GM12878 (cell line): ENCODE results near the gene LAYN. TPM values are rescaled to one million over a fixed set of nuclear protein-coding genes. Genes with fewer than 3 reads are reported as not detected.

Experiments
- ATAC-seq: fragments of 200-7000 bp; cut with Tn5 transposase; 3 replicates; pipeline ENCODE4 v1.9.1; 2020; ENCODE audit warnings: mild to moderate bottlenecking, moderate library complexity
- BruUV-seq: library from RNA; stranded (reverse); fragments of 400-500 nt; replicated peaks from 2 replicates; lab custom pipeline; 2021; lab: Mats Ljungman, UMichigan
- CTCF ChIA-PET: fragments of 300-600 bp; sonication (Branson Sonifier 250); formaldehyde crosslinking; extraction: SDS; loops from one replicate; lab custom pipeline; 2021; ENCODE audit warnings: inconsistent platforms; lab: Yijun Ruan, JAX
- POLR2A ChIA-PET: fragments of 350-600 bp; formaldehyde crosslinking; extraction: SDS; loops from one replicate; lab custom pipeline; 2021; ENCODE audit warnings: inconsistent platforms; lab: Charles Lee
- RAD21 ChIA-PET: fragments of 300-600 bp; sonication (Branson Sonifier 250); formaldehyde crosslinking; loops from one replicate; lab custom pipeline; 2023; ENCODE audit warnings: antibody characterized with exemption; ENCODE audit not compliant: unreplicated experiment; lab: Charles Lee
- SMC1A ChIA-PET: fragments of 300-600 bp; sonication (Branson Sonifier 250); formaldehyde crosslinking; loops from one replicate; lab custom pipeline; 2023; ENCODE audit not compliant: unreplicated experiment, uncharacterized antibody; lab: Charles Lee
- DNase-seq: peaks from one replicate; pipeline ENCODE4 v3.0.0-alpha.2; 2011; ENCODE audit warnings: low read depth, low spot score
- FAIRE-seq: peaks from 3 replicates; lab custom pipeline; 2011; peaks lifted over from hg19 to GRCh38; lab: Jason Lieb, UNC
- H2AFZ ChIP-seq: 2 replicates; pipeline ENCODE4 v1.6.0; 2011; ENCODE audit warnings: low read depth, low read length, control low read depth; ENCODE audit not compliant: control insufficient read depth
- H3K27ac ChIP-seq: 2 replicates; pipeline ENCODE4 v1.5.1; 2011; ENCODE audit warnings: control low read depth; ENCODE audit not compliant: control insufficient read depth, insufficient read depth
- H3K27me3 ChIP-seq, 2 experiments: replicated peaks in 1 of 2; 2 replicates each; pipeline versions ENCODE4 v1.6.0 to v1.6.1; 2011; ENCODE audit warnings: low read length in 1 of 2; ENCODE audit not compliant: control insufficient read depth in 2 of 2, insufficient read depth in 2 of 2
- H3K36me3 ChIP-seq, 2 experiments: 2 replicates each; pipeline ENCODE4 v1.5.1; 2011; ENCODE audit warnings: low read length in 1 of 2; ENCODE audit not compliant: control insufficient read depth in 2 of 2, insufficient read depth in 2 of 2
- H3K4me1 ChIP-seq: 2 replicates; pipeline ENCODE4 v1.6.1; 2011; ENCODE audit warnings: mild to moderate bottlenecking, low read length, moderate library complexity, mixed read lengths; ENCODE audit not compliant: control insufficient read depth, insufficient read depth
- H3K4me2 ChIP-seq: 2 replicates; pipeline ENCODE4 v1.6.0; 2011; ENCODE audit warnings: control low read depth; ENCODE audit not compliant: control insufficient read depth, insufficient read depth
- H3K4me3 ChIP-seq: fragments of 200-600 bp; sonication (generic); 2 replicates; pipeline ENCODE4 v1.5.1; 2016
- H3K79me2 ChIP-seq: 2 replicates; pipeline ENCODE4 v1.6.0; 2011; ENCODE audit warnings: low read length; ENCODE audit not compliant: control insufficient read depth, insufficient read depth
- H3K9ac ChIP-seq: 2 replicates; pipeline ENCODE4 v1.8.0; 2011; ENCODE audit warnings: low read length, control low read depth, mixed read lengths; ENCODE audit not compliant: control insufficient read depth, insufficient read depth
- H3K9me3 ChIP-seq: replicated peaks from 3 replicates; pipeline ENCODE4 v1.5.1; 2011; ENCODE audit warnings: mild to moderate bottlenecking, low read length; ENCODE audit not compliant: control insufficient read depth, insufficient read depth
- H4K20me1 ChIP-seq: 2 replicates; pipeline ENCODE4 v1.6.0; 2011; ENCODE audit not compliant: control insufficient read depth, insufficient read depth
- CUX1 ChIP-seq: IDR thresholded peaks from 2 replicates; pipeline ENCODE4 v1.6.1; 2012; ENCODE audit warnings: improper control_type of control experiment, low read depth, low read length; ENCODE audit not compliant: insufficient replicate concordance
- MEF2A ChIP-seq: IDR thresholded peaks from 2 replicates; pipeline ENCODE4 v1.6.1; 2011; ENCODE audit warnings: low read depth, mild to moderate bottlenecking, low read length, moderate library complexity; ENCODE audit not compliant: insufficient read depth
- NFIC ChIP-seq: IDR thresholded peaks from 2 replicates; pipeline ENCODE4 v1.6.1; 2012; ENCODE audit warnings: low read depth, mild to moderate bottlenecking, inconsistent platforms, low read length, moderate library complexity
- SPI1 ChIP-seq: IDR thresholded peaks from 2 replicates; pipeline ENCODE4 v1.6.1; 2011; ENCODE audit warnings: low read depth, mild to moderate bottlenecking, low read length, moderate library complexity, borderline replicate concordance; ENCODE audit not compliant: insufficient read depth
- in situ Hi-C: fragments of 300-500 bp; cut with MboI; formaldehyde crosslinking; loops from 9 replicates; pipeline ENCODE4 v1.14.3; 2018; ENCODE audit warnings: mixed read lengths
- intact Hi-C: fragments of 100-400 bp; cut with micrococcal nuclease; formaldehyde crosslinking; loops from one replicate; pipeline ENCODE4 v1.14.2; 2022; ENCODE audit not compliant: unreplicated experiment
- polyA plus RNA-seq, 11 experiments: library from polyadenylated mRNA; depleted of rRNA in 4 of 11; unstranded in 6 of 11; stranded (reverse) in 5 of 11; fragments of >200 nt; fragmentation: Nextera tagmentation in 4 of 11; fragmentation: Illumina TruSeq in 1 of 11; extraction: Ambion mirVana in 4 of 11; extraction: Trizol in 1 of 11; gene quantifications; 1 replicate in 1 of 11; 2 replicates in 10 of 11; pipeline versions ENCODE4 v1.2.1 to v1.2.3, GENCODE V29; 2011 to 2016; ENCODE audit warnings: inconsistent platforms in 2 of 11, missing spikeins in 2 of 11, low read depth in 1 of 11
- total RNA-seq, 4 experiments: library from RNA; depleted of rRNA in 3 of 4; stranded (reverse); fragments of >200 nt in 3 of 4; fragmentation: Illumina TruSeq in 1 of 4; extraction: Trizol in 1 of 4; gene quantifications; 2 replicates each; pipeline versions ENCODE4 v1.2.1 to v1.2.3, GENCODE V29; 2013 to 2021

LAYN gene
- total and polyA plus RNA-seq, 10 of the 15 experiments (the other 5 are each of a cell fraction or from before 2014, with no cell fraction given) = 0.06 to 0.14 (median 0.10) TPM; not detected in 7

- TF ChIP-seq CUX1 = no peak
- no peak for TF ChIP-seq NFIC
- TF ChIP-seq, all 136 proteins: peak for 0
These were observed 40.8 kb downstream of the LAYN start (continued) for GRCh38 chr11:111581341-111581740.

DNA sequence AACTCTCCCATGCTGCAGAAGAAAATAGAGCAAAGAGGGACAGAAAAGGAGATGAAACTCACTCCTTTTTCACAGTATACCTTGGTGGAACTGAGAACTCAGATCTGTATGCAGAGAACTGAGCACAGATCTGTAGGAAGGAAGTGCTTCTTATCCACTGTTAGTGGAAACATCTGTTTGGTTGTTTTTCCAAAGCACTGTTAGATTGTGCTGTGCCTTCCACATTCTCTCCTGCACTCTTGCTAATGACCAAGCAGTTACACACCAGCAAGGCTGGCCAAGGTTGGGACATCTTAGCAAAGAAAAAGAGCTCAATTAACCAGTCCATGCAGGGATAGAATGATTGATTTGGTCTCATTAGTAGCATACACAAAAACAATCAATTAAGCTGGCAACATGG, 41.6 kb downstream of the LAYN start:
- Histone ChIP-seq H4K20me1 (no peaks in the 10 kb centered on the region), H3K9ac (no peak overlapping the region), H3K4me2 (no peak overlapping the region), H3K27me3 (no peaks in the 10 kb centered on the region), H2AFZ (no peak overlapping the region; the same call in 1 of the 2 replicates), H3K36me3 (no peaks in the 10 kb centered on the region), H3K9me3 (no peaks in the 10 kb centered on the region), H3K79me2 (no peaks in the 10 kb centered on the region), H3K4me1 (no peaks in the 10 kb centered on the region; the same call in 1 of the 2 replicates), H3K27ac (no peak overlapping the region), H3K4me3 (no peak overlapping the region)
- DNase-seq = no peak
- CTCF ChIA-PET = interaction anchor here (0.6 to 1.6 kb wide), 5 partner anchors 9 to 1944 kb away, joined by 3 to 4 read pairs (median 3); no protein-coding TSS in a partner anchor
- TF ChIP-seq SPI1 = 0 out of 2 replicates have a peak, but pooled peaks have one; percentile 17
- no peak for TF ChIP-seq MEF2A
- no peak for FAIRE-seq
- RAD21 ChIA-PET = interaction anchor here (1.0 to 1.5 kb wide), 2 partner anchors 127 to 196 kb away, joined by 3 to 4 read pairs; no protein-coding TSS in a partner anchor
- POLR2A ChIA-PET = interaction anchor here (0.7 to 0.8 kb wide), 2 partner anchors 188 to 343 kb away, joined by 3 read pairs; no protein-coding TSS in a partner anchor
- SMC1A ChIA-PET = interaction anchor here (1.0 to 1.2 kb wide), 3 partner anchors 75 to 260 kb away, joined by 3 read pairs; no protein-coding TSS in a partner anchor
- ATAC-seq = no peak
- intact Hi-C loops = no loop called here
- in situ Hi-C loops = no loop called here
- BruUV-seq = no TSS peak
